NT2/D1 (cell line): ENCODE measurements around the gene TLE4.

Source experiments
- SUZ12 ChIP-seq: IDR thresholded peaks from 2 replicates; pipeline ENCODE4 v1.6.1; 2011; ENCODE audit not compliant: insufficient read length, insufficient read depth; ENCODE audit errors: extremely low read depth
- ZNF274 ChIP-seq: IDR thresholded peaks from 2 replicates; pipeline ENCODE4 v1.6.1; 2011; ENCODE audit warnings: mild to moderate bottlenecking, low read depth, low read length

DNA sequence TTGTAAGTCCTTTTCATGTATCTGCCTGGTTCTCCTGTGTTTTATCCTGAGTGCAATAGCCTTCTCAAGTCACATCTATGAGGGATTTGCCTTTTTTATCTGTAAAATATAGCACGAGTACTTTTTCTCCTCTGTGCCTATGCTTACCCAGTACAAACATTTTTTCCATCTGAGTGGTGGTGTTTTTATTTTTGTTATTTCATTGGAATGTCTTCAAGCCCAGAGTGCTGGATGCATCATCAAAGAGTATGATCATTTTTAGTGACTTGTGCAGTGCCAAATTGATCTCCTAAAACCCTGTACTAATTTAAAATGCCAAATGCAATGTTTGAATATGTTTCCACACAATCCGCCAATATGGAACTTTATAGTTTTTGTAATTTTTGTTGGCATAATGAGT is 86.1 kb downstream of the TLE4 start:
- TF ChIP-seq ZNF274: no peak
- no peak for TF ChIP-seq SUZ12
